ENCODE results near the gene LCP2.

DNA sequence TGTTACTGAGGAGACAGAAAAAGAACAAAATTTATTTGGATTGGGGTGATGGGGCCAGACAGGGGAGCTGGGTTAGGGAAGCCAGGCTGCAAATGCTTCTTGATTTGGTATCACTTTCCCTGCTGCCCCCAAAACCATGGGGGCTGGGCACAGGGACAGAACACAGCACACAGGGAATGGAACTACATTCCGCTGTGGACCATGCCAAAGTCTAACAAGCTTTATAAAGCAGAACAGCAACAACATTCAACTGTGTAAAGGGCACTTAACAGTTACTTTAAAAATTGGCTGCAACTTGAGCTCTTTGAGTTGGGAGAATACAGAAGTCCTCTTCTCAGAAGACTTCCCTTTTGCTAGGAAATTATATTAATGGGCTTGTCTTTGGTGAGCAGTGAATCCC is 41.0 kb downstream of the LCP2 start:
- TF ChIP-seq, protein P1, sequence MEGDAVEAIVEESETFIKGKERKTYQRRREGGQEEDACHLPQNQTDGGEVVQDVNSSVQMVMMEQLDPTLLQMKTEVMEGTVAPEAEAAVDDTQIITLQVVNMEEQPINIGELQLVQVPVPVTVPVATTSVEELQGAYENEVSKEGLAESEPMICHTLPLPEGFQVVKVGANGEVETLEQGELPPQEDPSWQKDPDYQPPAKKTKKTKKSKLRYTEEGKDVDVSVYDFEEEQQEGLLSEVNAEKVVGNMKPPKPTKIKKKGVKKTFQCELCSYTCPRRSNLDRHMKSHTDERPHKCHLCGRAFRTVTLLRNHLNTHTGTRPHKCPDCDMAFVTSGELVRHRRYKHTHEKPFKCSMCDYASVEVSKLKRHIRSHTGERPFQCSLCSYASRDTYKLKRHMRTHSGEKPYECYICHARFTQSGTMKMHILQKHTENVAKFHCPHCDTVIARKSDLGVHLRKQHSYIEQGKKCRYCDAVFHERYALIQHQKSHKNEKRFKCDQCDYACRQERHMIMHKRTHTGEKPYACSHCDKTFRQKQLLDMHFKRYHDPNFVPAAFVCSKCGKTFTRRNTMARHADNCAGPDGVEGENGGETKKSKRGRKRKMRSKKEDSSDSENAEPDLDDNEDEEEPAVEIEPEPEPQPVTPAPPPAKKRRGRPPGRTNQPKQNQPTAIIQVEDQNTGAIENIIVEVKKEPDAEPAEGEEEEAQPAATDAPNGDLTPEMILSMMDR (IDR thresholded peaks at IDR 0.05), result no peak
- TF ChIP-seq POLR2A (IDR thresholded peaks at IDR 0.05), result no peak
